ENCODE data around the gene ZFP36L1. TPM values are rescaled to one million over a fixed set of nuclear protein-coding genes. Genes with fewer than 3 reads are reported as not detected.

The ZFP36L1 gene
- total and polyA plus RNA-seq, 2 of the 13 experiments (the other 11 are each of a cell fraction or from before 2014, with no cell fraction given): 7.4 to 10.2 TPM

GRCh38 chr14:68811171-68811570 is 18.3 kb upstream of the ZFP36L1 start (continued):
- TF ChIP-seq AKNA (CRISPR knock-in tag; IDR thresholded peaks at IDR 0.05; ENCODE audit: borderline replicate concordance) (no peak), MAFG (CRISPR knock-in tag; IDR thresholded peaks at IDR 0.05) (no peak), ZNF737 (CRISPR knock-in tag; IDR thresholded peaks at IDR 0.05; ENCODE audit: borderline replicate concordance) (no peak), YY1 (IDR thresholded peaks at IDR 0.05; ENCODE audit: insufficient read depth, insufficient replicate concordance, low read depth, low read length) (no peak), ZNF572 (CRISPR knock-in tag; IDR thresholded peaks at IDR 0.05) (no peak), CEBPG (CRISPR knock-in tag; IDR thresholded peaks at IDR 0.05) (no peak)

All from HepG2 (cell line).